GM23248 (cell line): ENCODE data around the gene CDH13.

ENCODE experiments used
- EZH2 ChIP-seq: fragments of 200-600 bp; sonication (generic); IDR thresholded peaks from 2 replicates; pipeline ENCODE4 v1.6.1; 2018; ENCODE audit warnings: antibody characterized with exemption, mild to moderate bottlenecking; ENCODE audit not compliant: insufficient read depth, poor library complexity, severe bottlenecking
- EZH2phosphoT487 ChIP-seq: fragments of 200-600 bp; sonication (generic); IDR thresholded peaks from 2 replicates; pipeline ENCODE4 v1.6.1; 2018; ENCODE audit warnings: antibody characterized with exemption, moderate library complexity, mild to moderate bottlenecking, low read depth; ENCODE audit not compliant: insufficient read depth

DNA sequence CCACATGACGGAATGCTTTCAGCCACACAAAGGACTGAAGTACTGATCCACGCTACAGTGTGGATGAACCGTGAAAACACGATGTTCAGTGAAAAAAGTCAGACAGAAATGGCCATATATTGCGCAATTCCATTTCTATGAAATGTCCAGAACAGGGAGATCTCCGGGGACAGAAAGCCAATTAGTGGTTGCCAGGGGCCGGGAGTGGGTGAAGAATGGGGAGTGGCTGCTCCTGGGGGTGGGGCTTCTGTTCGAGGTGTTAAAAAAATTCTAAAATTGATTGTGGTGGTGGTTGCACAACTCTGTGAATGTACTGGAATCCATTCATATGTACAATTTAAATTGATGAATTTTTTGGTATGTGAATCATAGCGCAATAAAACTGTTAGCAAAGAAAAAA, 1026.2 kb downstream of the CDH13 start:
- TF ChIP-seq EZH2phosphoT487 (no peak), EZH2 (no peak)
